KOPT-K1 (cell line): ENCODE measurements around the gene DENND2A.

Experiments used
- H3K27ac ChIP-seq: fragments of 200-600 bp; sonication (generic); 2 replicates; pipeline ENCODE4 v1.5.1; 2016; ENCODE audit warnings: antibody characterized with exemption, mild to moderate bottlenecking, low read depth, low read length; ENCODE audit not compliant: poor library complexity, severe bottlenecking
- H3K36me3 ChIP-seq: fragments of 200-600 bp; sonication (generic); 2 replicates; pipeline ENCODE4 v1.5.1; 2017; ENCODE audit warnings: antibody characterized with exemption, mild to moderate bottlenecking, low read length, moderate library complexity; ENCODE audit not compliant: insufficient read depth
- H3K9me3 ChIP-seq: fragments of 200-600 bp; sonication (generic); 2 replicates; pipeline ENCODE4 v1.5.1; 2017; ENCODE audit warnings: antibody characterized with exemption, low read length, mild to moderate bottlenecking; ENCODE audit not compliant: insufficient read depth, poor library complexity, severe bottlenecking

Gene DENND2A

DNA sequence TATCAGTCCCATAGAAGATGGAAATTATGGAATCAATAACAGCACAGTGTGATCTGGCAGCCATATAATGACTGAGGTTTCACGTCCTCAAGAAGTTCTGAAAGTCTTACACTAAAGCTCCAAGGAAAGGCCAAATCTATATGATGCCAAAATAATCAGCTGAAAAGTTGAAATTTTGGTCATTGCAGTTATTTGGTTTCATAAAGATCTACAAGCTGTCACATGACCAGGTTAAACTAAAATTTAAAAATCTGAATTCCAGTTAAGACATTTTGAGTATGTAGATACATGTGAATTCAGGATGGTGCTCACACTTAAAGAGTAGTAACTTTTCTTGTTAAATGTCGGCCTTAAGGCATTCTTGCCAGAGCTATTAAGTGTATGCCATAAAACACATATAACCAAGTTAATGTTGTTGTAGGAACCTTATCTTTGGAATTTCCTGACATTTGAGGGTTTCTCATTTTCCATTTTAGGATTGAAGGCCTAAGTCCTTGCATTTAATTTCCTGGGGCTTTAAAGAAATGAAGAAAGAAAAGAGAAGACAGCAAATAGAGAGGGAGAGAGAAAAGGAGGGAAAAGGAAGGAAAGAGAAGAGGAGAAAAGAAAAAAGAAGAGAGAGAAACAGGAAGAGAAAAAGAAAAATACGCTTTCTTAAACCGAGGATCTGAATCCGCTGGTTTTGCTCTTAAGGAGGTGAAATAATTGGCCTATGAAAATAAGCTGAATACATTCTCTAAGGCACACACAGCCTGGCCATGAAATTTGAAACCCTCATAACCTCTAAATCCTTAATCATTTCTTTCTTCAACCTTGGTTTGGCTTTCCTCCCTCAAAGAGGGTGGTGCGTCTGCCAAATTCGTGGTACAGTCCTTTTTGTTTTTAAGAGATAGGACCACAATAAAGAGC lies 43.8 kb downstream of the DENND2A start:
- H3K36me3 ChIP-seq = no peaks in the 10 kb centered on the region
- H3K9me3 ChIP-seq = no peaks in the 10 kb centered on the region
- H3K27ac ChIP-seq = no peak overlapping the region

- no peaks in the 10 kb centered on the region for H3K9me3 ChIP-seq
- H3K27ac ChIP-seq = no peak overlapping the region
- H3K36me3 ChIP-seq = no peaks in the 10 kb centered on the region
Measured at GRCh38 chr7:140595468-140596092, 45.0 kb downstream of the DENND2A start.

- H3K27ac ChIP-seq = no peak overlapping the region
- H3K36me3 ChIP-seq = no peaks in the 10 kb centered on the region
- no peaks in the 10 kb centered on the region for H3K9me3 ChIP-seq
Measured at GRCh38 chr7:140594131-140594691, 46.4 kb downstream of the DENND2A start.

DNA sequence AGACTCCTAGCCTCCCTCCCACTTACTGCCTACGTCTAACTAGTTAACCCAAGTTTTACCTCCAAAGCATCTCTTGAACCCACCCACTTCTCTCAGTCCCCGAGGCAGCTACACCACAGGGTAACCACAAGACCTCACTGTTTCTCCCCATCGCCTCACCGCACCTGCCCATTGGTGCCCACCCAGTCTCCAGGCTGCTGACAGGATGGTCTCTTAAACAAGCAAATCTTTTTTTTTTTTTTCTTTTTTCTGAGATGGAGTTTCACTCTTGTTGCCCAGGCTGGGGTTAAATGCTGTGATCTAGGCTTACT lies 47.0 kb downstream of the DENND2A start:
- H3K9me3 ChIP-seq = no peaks in the 10 kb centered on the region
- no peaks in the 10 kb centered on the region for H3K36me3 ChIP-seq
- H3K27ac ChIP-seq = no peak overlapping the region

DNA sequence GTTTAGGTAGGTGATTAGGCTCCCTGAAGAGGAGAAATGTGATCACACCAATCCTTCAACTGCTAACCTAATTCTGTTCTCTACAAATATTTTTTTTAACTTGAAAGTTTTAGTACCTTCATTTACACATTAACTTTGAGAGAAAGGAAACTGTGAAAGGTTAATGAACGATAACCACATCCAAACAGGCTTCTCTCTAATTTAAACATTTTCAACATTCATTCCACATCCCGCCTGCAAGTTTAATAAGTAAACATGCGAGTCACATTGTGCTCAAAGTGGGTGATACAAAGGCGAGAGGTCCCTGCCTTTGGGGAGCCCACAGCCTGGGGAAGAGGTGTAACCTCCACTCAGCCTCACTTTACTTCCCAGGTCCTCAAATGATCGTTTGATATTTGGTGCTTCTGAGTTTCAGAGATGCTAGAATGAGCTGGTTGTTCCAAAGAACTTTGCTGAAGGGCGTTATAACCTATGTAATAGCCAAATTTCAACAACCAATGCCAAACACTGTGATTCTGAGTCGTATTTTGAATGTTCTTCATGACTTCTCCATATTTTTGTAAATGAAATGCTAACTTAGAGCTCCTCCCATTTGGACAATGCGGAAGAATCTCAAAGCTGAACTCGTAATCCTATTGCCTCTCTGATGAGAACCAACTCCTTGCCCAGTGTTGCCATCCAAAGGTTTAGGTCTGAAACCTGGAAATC lies 47.5 kb downstream of the DENND2A start:
- H3K36me3 ChIP-seq = no peaks in the 10 kb centered on the region

GRCh38 chr7:140591180-140591902 lies 49.3 kb downstream of the DENND2A start:
- Histone ChIP-seq H3K36me3 (no peaks in the 10 kb centered on the region), H3K27ac (no peak overlapping the region)

More for the DNA sequence above, 47.5 kb downstream of the DENND2A start:
- Histone ChIP-seq H3K9me3 (no peaks in the 10 kb centered on the region), H3K27ac (no peak overlapping the region)

DNA sequence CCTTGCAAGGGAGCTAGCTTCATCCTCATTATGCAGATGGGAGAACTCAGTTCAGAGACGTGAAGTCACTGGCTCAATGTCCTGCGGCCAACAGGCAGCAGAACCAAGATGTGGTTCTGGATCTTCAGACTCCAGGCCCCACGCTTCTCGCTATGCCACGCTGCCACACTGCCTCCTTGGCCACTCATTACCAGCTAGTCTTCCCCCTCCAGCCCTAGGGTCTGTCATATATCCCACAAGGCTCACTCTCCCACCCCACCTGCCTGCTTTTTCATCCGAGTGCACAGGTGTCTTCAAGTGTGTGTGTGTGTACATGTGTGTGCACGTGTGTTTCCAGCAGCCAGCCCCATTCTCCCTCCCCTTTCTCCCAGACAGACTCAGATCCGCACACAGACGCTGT lies 53.4 kb downstream of the DENND2A start:
- Histone ChIP-seq H3K9me3 (no peaks in the 10 kb centered on the region), H3K36me3 (no peaks in the 10 kb centered on the region), H3K27ac (no peak overlapping the region)

More at GRCh38 chr7:140591180-140591902, 49.3 kb downstream of the DENND2A start:
- no peaks in the 10 kb centered on the region for H3K9me3 ChIP-seq

GRCh38 chr7:140586516-140586915 lies 54.1 kb downstream of the DENND2A start:
- H3K36me3 ChIP-seq = no peaks in the 10 kb centered on the region
- H3K9me3 ChIP-seq = no peaks in the 10 kb centered on the region
- H3K27ac ChIP-seq = no peak overlapping the region

GRCh38 chr7:140585333-140585732 lies 55.3 kb downstream of the DENND2A start:
- no peaks in the 10 kb centered on the region for H3K9me3 ChIP-seq
- no peaks in the 10 kb centered on the region for H3K36me3 ChIP-seq
- H3K27ac ChIP-seq = no peak overlapping the region

- no peaks in the 10 kb centered on the region for H3K36me3 ChIP-seq
- no peaks in the 10 kb centered on the region for H3K9me3 ChIP-seq
- H3K27ac ChIP-seq = no peak overlapping the region
Measured at GRCh38 chr7:140584195-140584851, 56.3 kb downstream of the DENND2A start.

- Histone ChIP-seq H3K9me3 (no peaks in the 10 kb centered on the region), H3K27ac (no peak overlapping the region), H3K36me3 (no peaks in the 10 kb centered on the region)
Measured at GRCh38 chr7:140581411-140581810, 59.2 kb downstream of the DENND2A start.

GRCh38 chr7:140577651-140578050 lies 63.0 kb downstream of the DENND2A start:
- H3K36me3 ChIP-seq = no peaks in the 10 kb centered on the region
- H3K9me3 ChIP-seq = no peaks in the 10 kb centered on the region
- H3K27ac ChIP-seq = no peak overlapping the region

DNA sequence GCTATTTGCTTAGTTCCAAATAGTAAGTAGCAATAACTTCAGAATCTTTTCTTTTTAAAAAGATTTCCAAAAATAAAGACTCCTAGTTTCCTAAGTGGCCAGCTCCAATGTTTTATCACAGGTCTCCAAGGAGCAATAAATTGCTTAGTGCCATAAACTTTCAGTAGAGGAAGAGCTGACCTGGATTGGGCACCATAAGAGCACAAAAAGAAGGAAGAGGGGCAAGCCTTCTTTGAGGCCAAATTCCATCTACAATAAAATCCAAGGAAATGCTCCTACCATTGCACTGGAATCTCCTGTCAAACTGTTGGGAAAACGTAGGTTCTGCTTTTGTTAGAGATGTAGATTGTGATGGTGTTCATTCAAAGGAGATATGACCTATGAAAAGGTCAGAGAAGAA lies 64.0 kb downstream of the DENND2A start:
- H3K27ac ChIP-seq = no peak overlapping the region
- H3K9me3 ChIP-seq = no peaks in the 10 kb centered on the region
- no peaks in the 10 kb centered on the region for H3K36me3 ChIP-seq

DNA sequence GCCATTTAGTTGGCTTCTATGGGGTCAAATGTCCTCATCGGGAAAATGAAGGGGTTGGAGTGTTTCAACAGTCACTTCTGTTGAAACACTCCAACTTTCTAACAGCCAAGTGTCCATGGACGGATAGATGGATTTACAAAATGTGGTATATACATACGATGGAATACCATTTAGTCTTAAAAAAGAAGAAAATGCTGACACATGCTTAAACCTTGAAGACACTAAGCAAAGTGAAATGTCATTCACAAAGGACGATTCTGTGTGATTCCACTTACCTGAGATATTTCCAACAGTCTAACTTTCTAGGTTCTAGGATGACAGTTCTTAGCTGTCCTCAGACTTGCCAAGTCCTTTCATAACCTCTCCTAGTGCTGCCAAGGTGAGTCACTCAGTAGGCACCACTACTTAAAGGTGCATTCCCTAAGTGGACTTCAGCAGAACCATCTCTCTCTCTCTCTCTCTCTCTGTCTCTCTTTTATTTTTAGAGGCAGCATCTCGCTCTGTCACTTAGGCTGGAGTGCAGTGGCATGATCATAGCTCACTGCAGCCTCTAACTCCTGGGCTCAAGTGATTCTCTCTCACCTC lies 69.0 kb downstream of the DENND2A start:
- Histone ChIP-seq H3K9me3 (no peaks in the 10 kb centered on the region), H3K27ac (no peak overlapping the region), H3K36me3 (no peaks in the 10 kb centered on the region)
